OCI-LY7 (cell line): Measurements from ENCODE around the gene SOX8. TPM values are rescaled to one million over a fixed set of nuclear protein-coding genes. Genes with fewer than 3 reads are reported as not detected.

Experiments used
- BruUV-seq: library from RNA; stranded (reverse); fragments of 400-500 nt; replicated peaks from 2 replicates; lab custom pipeline; 2021; lab: Mats Ljungman, UMichigan
- CTCF ChIA-PET: fragments of 300-600 bp; sonication (Branson Sonifier 250); formaldehyde crosslinking; loops from one replicate; lab custom pipeline; 2022; ENCODE audit warnings: antibody characterized with exemption; ENCODE audit not compliant: unreplicated experiment; lab: Charles Lee
- POLR2A ChIA-PET: fragments of 300-600 bp; sonication (Branson Sonifier 250); formaldehyde crosslinking; loops from one replicate; lab custom pipeline; 2022; ENCODE audit warnings: antibody characterized with exemption; lab: Charles Lee
- DNase-seq: peaks from one replicate; pipeline ENCODE4 v3.0.0-alpha.2; 2015; ENCODE audit warnings: low spot score
- H2AFZ ChIP-seq: fragments of 200-600 bp; sonication (generic), shearing (Covaris generic); 2 replicates; pipeline ENCODE4 v1.6.1; 2014; ENCODE audit warnings: mild to moderate bottlenecking, antibody characterized with exemption, low read length, moderate library complexity
- H3K27ac ChIP-seq: fragments of 200-600 bp; sonication (generic); 2 replicates; pipeline ENCODE4 v1.5.1; 2014; ENCODE audit warnings: mixed run types, low read depth, mild to moderate bottlenecking, moderate library complexity, low read length, inconsistent platforms; ENCODE audit not compliant: poor library complexity, severe bottlenecking
- H3K36me3 ChIP-seq: fragments of 200-600 bp; sonication (generic); 2 replicates; pipeline ENCODE4 v1.6.1; 2014; ENCODE audit warnings: mild to moderate bottlenecking, antibody characterized with exemption, low read length, moderate library complexity, mixed read lengths; ENCODE audit not compliant: insufficient read depth
- H3K4me1 ChIP-seq: fragments of 200-600 bp; sonication (generic); 2 replicates; pipeline ENCODE4 v1.5.1; 2014; ENCODE audit warnings: mild to moderate bottlenecking, low read length; ENCODE audit not compliant: insufficient read depth, poor library complexity, severe bottlenecking
- H3K4me2 ChIP-seq: fragments of 200-600 bp; sonication (generic); 2 replicates; pipeline ENCODE4 v1.6.1; 2014; ENCODE audit warnings: mild to moderate bottlenecking, low read length
- H3K4me3 ChIP-seq: fragments of 200-600 bp; sonication (generic); 2 replicates; pipeline ENCODE4 v1.5.1; 2014; ENCODE audit warnings: mild to moderate bottlenecking, low read depth, low read length; ENCODE audit not compliant: poor library complexity, severe bottlenecking
- H3K79me2 ChIP-seq: fragments of 200-600 bp; sonication (generic); 2 replicates; pipeline ENCODE4 v1.6.1; 2016; ENCODE audit warnings: low read depth, mild to moderate bottlenecking, low read length, moderate library complexity, mixed read lengths; ENCODE audit not compliant: insufficient read depth
- H3K9me2 ChIP-seq: fragments of 200-600 bp; sonication (generic); 2 replicates; pipeline ENCODE4 v1.6.1; 2016; ENCODE audit warnings: mild to moderate bottlenecking, low read length, mixed read lengths; ENCODE audit not compliant: insufficient read depth
- H3K9me3 ChIP-seq: fragments of 200-600 bp; sonication (generic); 2 replicates; pipeline ENCODE4 v1.6.1; 2014; ENCODE audit warnings: mild to moderate bottlenecking, mixed run types, low read length, mixed read lengths
- H4K20me1 ChIP-seq: fragments of 200-600 bp; sonication (generic); 2 replicates; pipeline ENCODE4 v1.6.1; 2014; ENCODE audit warnings: mild to moderate bottlenecking, antibody characterized with exemption, low read length, moderate library complexity, mixed read lengths; ENCODE audit not compliant: insufficient read depth
- CTCF ChIP-seq: fragments of 200-600 bp; sonication (generic); conservative IDR thresholded peaks from 2 replicates; pipeline ENCODE4 v1.5.1; 2014; ENCODE audit warnings: mild to moderate bottlenecking, antibody characterized with exemption, low read length, moderate library complexity, mixed read lengths
- EZH2phosphoT487 ChIP-seq: fragments of 200-600 bp; sonication (generic); IDR thresholded peaks from 2 replicates; pipeline ENCODE4 v1.6.1; 2018; ENCODE audit warnings: low read depth, borderline replicate concordance, mild to moderate bottlenecking, mixed run types, antibody characterized with exemption, low read length, moderate library complexity, mixed read lengths
- intact Hi-C: fragments of 100-400 bp; cut with micrococcal nuclease; formaldehyde crosslinking; loops from one replicate; pipeline ENCODE4 v1.10.0; 2022; ENCODE audit not compliant: unreplicated experiment
- total RNA-seq, 2 experiments: library from RNA; depleted of rRNA in 1 of 2; stranded (reverse); fragments of >200 nt in 1 of 2; shearing (Covaris generic) in 1 of 2; gene quantifications; 2 replicates each; pipeline ENCODE4 v1.2.3, GENCODE V29; 2014 to 2022

Gene SOX8
- total RNA-seq, 2 experiments from 2014 or later = 0.85 to 2.4 TPM

GRCh38 chr16:1018447-1019198 lies 37.1 kb downstream of the SOX8 start:
- no TSS peak for BruUV-seq
- Histone ChIP-seq H4K20me1 (no peaks in the 10 kb centered on the region), H3K79me2 (no peaks in the 10 kb centered on the region), H3K4me3 (no peak overlapping the region), H3K9me2 (no peaks in the 10 kb centered on the region), H3K4me2 (no peak overlapping the region), H3K4me1 (no peaks in the 10 kb centered on the region), H3K27ac (no peak overlapping the region), H3K9me3 (no peaks in the 10 kb centered on the region), H3K36me3 (no peaks in the 10 kb centered on the region), H2AFZ (no peak overlapping the region)
- CTCF ChIA-PET = no interaction called here
- POLR2A ChIA-PET = no interaction called here
- intact Hi-C loops = no loop called here
- TF ChIP-seq CTCF (no peak), EZH2phosphoT487 (no peak)
- DNase-seq = no peak

GRCh38 chr16:1019231-1020090 lies 37.9 kb downstream of the SOX8 start:
- DNase-seq = no peak
- TF ChIP-seq CTCF (no peak), EZH2phosphoT487 (no peak)
- CTCF ChIA-PET = no interaction called here
- Histone ChIP-seq H2AFZ (no peak overlapping the region), H3K27ac (no peak overlapping the region), H3K9me3 (no peaks in the 10 kb centered on the region), H3K36me3 (no peaks in the 10 kb centered on the region), H3K9me2 (no peaks in the 10 kb centered on the region), H3K4me2 (no peak overlapping the region), H4K20me1 (no peaks in the 10 kb centered on the region), H3K4me3 (no peak overlapping the region), H3K79me2 (no peaks in the 10 kb centered on the region), H3K4me1 (no peaks in the 10 kb centered on the region)
- BruUV-seq = no TSS peak
- intact Hi-C loops = no loop called here
- POLR2A ChIA-PET = no interaction called here

- Histone ChIP-seq H3K4me3 (no peak overlapping the region), H3K4me1 (no peaks in the 10 kb centered on the region), H3K9me3 (no peaks in the 10 kb centered on the region), H3K4me2 (no peak overlapping the region), H3K27ac (no peak overlapping the region), H2AFZ (no peak overlapping the region), H3K79me2 (no peaks in the 10 kb centered on the region), H3K36me3 (no peaks in the 10 kb centered on the region), H4K20me1 (no peaks in the 10 kb centered on the region), H3K9me2 (no peaks in the 10 kb centered on the region)
- POLR2A ChIA-PET = no interaction called here
- CTCF ChIA-PET = no interaction called here
- DNase-seq = no peak
- intact Hi-C loops = no loop called here
- BruUV-seq = no TSS peak
- TF ChIP-seq CTCF = no peak
- TF ChIP-seq EZH2phosphoT487 = no peak
These were observed 38.5 kb downstream of the SOX8 start for GRCh38 chr16:1020091-1020399.
